Stimulated activated memory B cell treated with anti-CD40 and anti-IgM and Interleukin-4, amounts not matched to agents 10 μg/mL and 1 μg/mL and 100 μg/mL, for 72 hours (primary cell): ENCODE measurements around the gene SELENON.

Experiments
- ATAC-seq: fragments of 150-1000 bp; cut with Tn5 transposase; 2 replicates; pipeline ENCODE4 v1.10.0; 2021
- H3K27ac Mint-ChIP-seq: one replicate; pipeline ENCODE4 v1.8.0; 2022; ENCODE audit warnings: mild to moderate bottlenecking, mixed read lengths
- H3K27me3 Mint-ChIP-seq: one replicate; pipeline ENCODE4 v1.8.0; 2022; ENCODE audit warnings: mixed read lengths
- H3K36me3 Mint-ChIP-seq: one replicate; pipeline ENCODE4 v1.8.0; 2022; ENCODE audit warnings: mixed read lengths
- H3K4me1 Mint-ChIP-seq: one replicate; pipeline ENCODE4 v1.8.0; 2022; ENCODE audit warnings: mixed read lengths
- H3K4me3 Mint-ChIP-seq: one replicate; pipeline ENCODE4 v1.8.0; 2022; ENCODE audit warnings: mild to moderate bottlenecking, moderate library complexity, mixed read lengths
- H3K9me3 Mint-ChIP-seq: one replicate; pipeline ENCODE4 v1.8.0; 2022; ENCODE audit warnings: mixed read lengths

SELENON gene

DNA sequence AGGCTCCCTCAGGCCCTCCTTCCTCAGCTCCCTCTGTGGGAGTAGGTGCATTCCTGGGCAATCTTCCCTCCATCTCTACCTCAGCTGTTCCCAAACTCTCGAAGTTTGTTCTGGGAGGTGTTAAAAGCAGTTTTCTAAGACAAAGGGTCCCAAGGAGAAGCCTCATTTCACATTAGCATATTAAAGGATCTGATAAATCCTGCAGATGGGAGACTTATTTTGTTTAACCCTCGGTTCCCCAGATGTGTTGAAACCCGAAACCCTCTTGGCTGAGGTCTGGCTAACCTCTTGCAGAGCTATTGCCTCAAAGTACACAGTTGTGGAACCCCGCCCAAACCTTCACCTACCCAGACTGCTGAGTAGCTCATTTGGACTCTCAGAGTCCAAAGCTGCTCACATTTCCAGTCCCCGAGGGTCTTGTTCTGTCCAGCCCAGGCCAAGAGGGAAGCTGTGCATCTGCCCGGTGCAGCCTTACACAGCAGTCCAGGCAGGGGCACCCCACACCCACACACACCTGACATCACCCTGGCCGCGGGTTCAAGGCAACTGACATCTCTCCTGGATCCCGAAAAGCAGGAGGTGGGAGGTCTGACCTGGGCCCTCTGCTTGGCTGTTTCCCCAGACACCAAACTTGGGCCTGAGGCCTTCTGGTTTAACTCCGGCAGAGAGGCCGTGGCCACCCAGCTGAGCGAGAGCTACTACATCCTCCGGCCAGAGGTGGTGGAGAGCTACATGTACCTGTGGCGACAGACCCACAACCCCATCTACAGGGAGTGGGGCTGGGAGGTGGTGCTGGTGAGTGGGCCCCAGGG, 19.5 kb upstream of the SELENON start:
- Mint-ChIP-seq H3K27me3 (peaks cover 15% of the 10 kb centered on the region), H3K4me3 (no peak overlapping the region), H3K27ac (no peak overlapping the region), H3K9me3 (no peaks in the 10 kb centered on the region), H3K36me3 (no peaks in the 10 kb centered on the region), H3K4me1 (peaks cover 20% of the 10 kb centered on the region)
- ATAC-seq = no peak

DNA sequence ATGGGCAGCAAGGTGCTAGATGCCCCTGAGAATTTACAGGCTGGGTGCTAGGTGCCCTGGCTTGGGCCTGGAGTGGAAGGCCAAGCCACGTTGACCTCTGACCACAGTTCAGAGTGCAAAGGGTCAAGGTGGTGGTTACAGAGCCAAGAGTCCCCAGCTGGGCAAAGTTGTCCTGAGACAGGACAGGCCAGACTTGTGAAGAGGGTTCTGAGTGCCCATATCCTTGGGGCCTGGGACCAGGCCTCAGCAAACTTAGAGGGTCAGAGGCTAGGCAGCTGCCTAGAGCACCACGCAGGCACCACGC, 18.9 kb upstream of the SELENON start:
- H3K36me3 Mint-ChIP-seq = no peaks in the 10 kb centered on the region
- no peak overlapping the region for H3K4me3 Mint-ChIP-seq
- H3K4me1 Mint-ChIP-seq = peaks cover 17% of the 10 kb centered on the region
- no peaks in the 10 kb centered on the region for H3K9me3 Mint-ChIP-seq
- no peak for ATAC-seq
- H3K27me3 Mint-ChIP-seq = peaks cover 15% of the 10 kb centered on the region
- no peak overlapping the region for H3K27ac Mint-ChIP-seq

DNA sequence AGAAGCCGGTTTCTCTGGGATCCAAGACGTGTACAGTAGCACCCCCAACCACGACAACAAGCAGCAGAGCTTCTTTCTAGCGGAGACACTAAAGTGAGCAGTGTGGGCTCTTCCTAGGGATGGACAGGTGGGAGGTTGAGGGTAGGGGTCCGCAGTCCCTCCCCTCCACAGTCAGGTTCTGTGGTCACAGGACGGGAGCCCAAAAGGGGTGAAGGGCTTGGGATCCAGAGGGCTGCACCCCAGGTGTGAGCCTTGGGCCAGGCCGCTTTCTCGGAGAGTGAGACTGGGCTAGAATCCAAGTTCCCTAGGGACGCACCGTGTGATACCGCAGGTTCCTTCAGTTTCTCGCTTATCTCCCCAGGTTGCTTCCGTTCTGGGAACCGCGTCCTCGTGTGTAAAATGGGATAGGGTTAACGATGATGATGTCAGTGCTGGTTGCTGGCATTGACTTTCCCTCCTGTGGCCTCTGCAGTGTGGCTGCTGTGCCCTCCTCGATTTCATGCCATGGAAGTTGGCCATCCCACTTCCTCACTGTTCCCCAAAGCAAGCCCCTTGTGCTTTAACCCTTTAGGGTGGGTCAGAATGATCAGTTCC, 17.3 kb upstream of the SELENON start:
- Mint-ChIP-seq H3K27ac (no peak overlapping the region), H3K4me3 (no peak overlapping the region), H3K27me3 (peaks cover 15% of the 10 kb centered on the region), H3K9me3 (no peaks in the 10 kb centered on the region), H3K4me1 (peaks cover 12% of the 10 kb centered on the region), H3K36me3 (no peaks in the 10 kb centered on the region)
- no peak for ATAC-seq

- no peak overlapping the region for H3K4me3 Mint-ChIP-seq
- H3K9me3 Mint-ChIP-seq = no peaks in the 10 kb centered on the region
- no peaks in the 10 kb centered on the region for H3K36me3 Mint-ChIP-seq
- ATAC-seq = no peak
- H3K27me3 Mint-ChIP-seq = peaks cover 15% of the 10 kb centered on the region
- no peaks in the 10 kb centered on the region for H3K4me1 Mint-ChIP-seq
- no peak overlapping the region for H3K27ac Mint-ChIP-seq
Measured at GRCh38 chr1:25784575-25785051, 15.4 kb upstream of the SELENON start.

DNA sequence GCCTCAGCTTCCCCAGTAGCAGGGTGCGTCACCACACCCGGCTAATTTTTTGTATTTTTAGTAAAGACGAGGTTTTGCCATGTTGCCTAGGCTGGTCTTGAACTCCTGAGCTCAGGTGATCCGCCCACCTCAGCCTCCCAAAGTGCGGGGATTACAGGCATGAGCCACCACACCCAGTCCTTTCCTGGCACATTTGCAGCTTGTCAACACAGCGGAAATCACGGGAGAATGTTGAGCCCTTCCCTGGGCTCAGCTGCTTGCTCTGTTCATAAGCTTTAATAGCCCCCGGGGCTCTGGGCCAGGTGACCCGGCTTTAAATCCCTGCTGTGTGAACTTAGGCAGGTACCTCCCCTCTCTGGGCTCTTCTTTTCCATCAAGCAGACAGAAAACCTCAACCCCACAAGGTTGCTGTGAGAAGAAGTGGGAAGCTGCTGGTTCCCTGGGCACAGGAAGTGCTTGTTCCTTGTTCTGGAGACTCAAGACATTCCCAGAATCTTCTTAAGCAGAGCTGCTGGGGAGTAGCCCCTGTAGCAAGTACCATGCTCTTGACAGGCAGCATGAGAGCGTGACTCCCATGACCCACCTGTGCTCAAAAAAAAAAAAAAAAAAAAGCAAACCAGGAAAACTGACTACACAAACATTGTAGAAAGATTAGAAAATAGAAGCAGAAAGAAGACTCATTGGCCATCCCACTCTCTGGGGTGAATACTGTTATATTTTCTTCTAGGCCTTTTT, 14.5 kb upstream of the SELENON start:
- peaks cover 15% of the 10 kb centered on the region for H3K27me3 Mint-ChIP-seq
- no peaks in the 10 kb centered on the region for H3K36me3 Mint-ChIP-seq
- no peaks in the 10 kb centered on the region for H3K4me1 Mint-ChIP-seq
- no peak overlapping the region for H3K4me3 Mint-ChIP-seq
- ATAC-seq = no peak
- H3K9me3 Mint-ChIP-seq = no peaks in the 10 kb centered on the region
- H3K27ac Mint-ChIP-seq = no peak overlapping the region

GRCh38 chr1:25786887-25787759, 12.9 kb upstream of the SELENON start:
- H3K36me3 Mint-ChIP-seq = no peaks in the 10 kb centered on the region
- no peak overlapping the region for H3K4me3 Mint-ChIP-seq
- no peaks in the 10 kb centered on the region for H3K4me1 Mint-ChIP-seq
- no peak overlapping the region for H3K27ac Mint-ChIP-seq
- ATAC-seq = no peak
- peaks cover 9% of the 10 kb centered on the region for H3K27me3 Mint-ChIP-seq
- no peaks in the 10 kb centered on the region for H3K9me3 Mint-ChIP-seq

GRCh38 chr1:25787760-25788166, 12.2 kb upstream of the SELENON start:
- Mint-ChIP-seq H3K9me3 (no peaks in the 10 kb centered on the region), H3K4me1 (no peaks in the 10 kb centered on the region), H3K27me3 (peaks cover 3% of the 10 kb centered on the region), H3K36me3 (no peaks in the 10 kb centered on the region), H3K4me3 (no peak overlapping the region), H3K27ac (no peak overlapping the region)
- no peak for ATAC-seq

- no peaks in the 10 kb centered on the region for H3K9me3 Mint-ChIP-seq
- H3K4me3 Mint-ChIP-seq = no peak overlapping the region
- no peak for ATAC-seq
- no peaks in the 10 kb centered on the region for H3K36me3 Mint-ChIP-seq
- H3K27me3 Mint-ChIP-seq = no peaks in the 10 kb centered on the region
- no peaks in the 10 kb centered on the region for H3K4me1 Mint-ChIP-seq
- H3K27ac Mint-ChIP-seq = no peak overlapping the region
Measured at GRCh38 chr1:25790472-25790871, 9.5 kb upstream of the SELENON start.

DNA sequence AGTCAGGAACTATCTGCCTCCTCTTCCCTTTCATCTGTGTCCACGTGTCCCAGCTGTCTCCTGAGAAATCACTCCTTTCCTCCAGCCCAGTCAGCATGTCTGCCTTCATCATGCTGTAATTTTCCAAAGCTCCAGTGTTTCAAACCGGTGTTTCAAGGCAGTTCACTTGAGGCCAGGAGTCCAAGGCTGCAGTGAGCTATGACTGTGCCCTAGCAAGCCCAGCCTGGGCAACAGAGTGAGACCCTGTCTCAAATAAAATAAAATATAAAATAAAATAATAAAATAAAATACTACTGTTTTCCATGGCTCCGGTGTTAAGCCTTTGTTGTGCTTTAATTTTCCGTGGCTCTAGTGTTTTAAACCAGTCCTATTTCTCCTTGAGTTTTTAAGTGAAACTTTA, 7.9 kb upstream of the SELENON start:
- no peaks in the 10 kb centered on the region for H3K36me3 Mint-ChIP-seq
- H3K4me3 Mint-ChIP-seq = no peak overlapping the region
- no peaks in the 10 kb centered on the region for H3K27me3 Mint-ChIP-seq
- ATAC-seq = no peak
- H3K4me1 Mint-ChIP-seq = peaks cover 10% of the 10 kb centered on the region
- no peaks in the 10 kb centered on the region for H3K9me3 Mint-ChIP-seq
- H3K27ac Mint-ChIP-seq = no peak overlapping the region

DNA sequence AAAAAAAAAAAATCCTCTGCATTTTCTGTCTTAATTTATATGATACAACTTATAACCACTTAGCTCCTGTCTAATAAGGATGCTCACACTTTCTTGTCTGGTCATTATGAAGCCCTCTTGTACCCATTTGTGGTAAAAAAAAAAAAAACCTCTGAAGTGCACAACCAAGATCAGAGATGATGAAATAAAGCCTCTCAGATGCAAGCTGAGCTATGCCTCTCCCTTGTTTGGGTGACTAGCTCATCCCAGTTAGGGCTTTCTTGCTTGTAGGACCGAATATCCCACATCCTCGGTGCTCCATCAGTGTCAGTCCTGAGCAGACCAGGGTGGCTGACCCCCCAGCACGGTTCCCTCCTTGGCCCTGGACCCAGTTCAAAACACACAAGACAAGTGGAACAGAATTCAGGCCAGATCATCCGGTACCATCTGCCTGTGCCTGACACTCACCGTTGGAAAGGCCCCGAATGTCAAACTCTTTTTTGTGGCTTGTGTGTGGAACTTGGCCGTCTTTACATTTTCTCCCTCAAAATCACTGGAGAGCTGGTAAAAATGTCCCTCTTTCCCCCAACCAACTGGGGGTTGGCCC, 6.3 kb upstream of the SELENON start:
- ATAC-seq = no peak
- no peak overlapping the region for H3K27ac Mint-ChIP-seq
- H3K4me1 Mint-ChIP-seq = peaks cover 17% of the 10 kb centered on the region
- H3K9me3 Mint-ChIP-seq = no peaks in the 10 kb centered on the region
- H3K4me3 Mint-ChIP-seq = no peak overlapping the region
- H3K27me3 Mint-ChIP-seq = no peaks in the 10 kb centered on the region
- H3K36me3 Mint-ChIP-seq = no peaks in the 10 kb centered on the region

GRCh38 chr1:25794325-25794724, 5.7 kb upstream of the SELENON start:
- no peak overlapping the region for H3K27ac Mint-ChIP-seq
- H3K4me1 Mint-ChIP-seq = peaks cover 17% of the 10 kb centered on the region
- no peak for ATAC-seq
- H3K4me3 Mint-ChIP-seq = no peak overlapping the region
- no peaks in the 10 kb centered on the region for H3K27me3 Mint-ChIP-seq
- no peaks in the 10 kb centered on the region for H3K9me3 Mint-ChIP-seq
- no peaks in the 10 kb centered on the region for H3K36me3 Mint-ChIP-seq

DNA sequence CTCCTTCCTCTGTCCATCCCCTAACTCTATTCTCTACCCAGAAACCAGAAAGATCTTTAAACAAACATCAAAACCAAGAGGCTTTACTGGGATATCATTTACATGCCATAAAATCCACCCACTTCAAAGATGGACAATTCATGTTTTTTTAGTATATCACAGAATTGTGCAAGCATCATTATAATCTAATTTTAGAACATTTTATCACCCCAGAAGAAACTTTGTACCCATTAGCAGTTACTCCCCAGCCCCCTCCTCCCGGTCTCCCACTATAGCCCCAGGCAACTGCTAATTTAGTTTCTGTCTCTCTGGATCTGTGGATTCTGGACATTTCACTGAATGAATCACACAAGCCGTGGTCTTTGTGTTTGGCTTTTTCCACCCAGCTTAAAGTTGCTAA, 4.8 kb upstream of the SELENON start:
- H3K27me3 Mint-ChIP-seq = no peaks in the 10 kb centered on the region
- peaks cover 21% of the 10 kb centered on the region for H3K4me1 Mint-ChIP-seq
- no peak overlapping the region for H3K27ac Mint-ChIP-seq
- no peak overlapping the region for H3K4me3 Mint-ChIP-seq
- H3K36me3 Mint-ChIP-seq = no peaks in the 10 kb centered on the region
- no peak for ATAC-seq
- H3K9me3 Mint-ChIP-seq = no peaks in the 10 kb centered on the region

DNA sequence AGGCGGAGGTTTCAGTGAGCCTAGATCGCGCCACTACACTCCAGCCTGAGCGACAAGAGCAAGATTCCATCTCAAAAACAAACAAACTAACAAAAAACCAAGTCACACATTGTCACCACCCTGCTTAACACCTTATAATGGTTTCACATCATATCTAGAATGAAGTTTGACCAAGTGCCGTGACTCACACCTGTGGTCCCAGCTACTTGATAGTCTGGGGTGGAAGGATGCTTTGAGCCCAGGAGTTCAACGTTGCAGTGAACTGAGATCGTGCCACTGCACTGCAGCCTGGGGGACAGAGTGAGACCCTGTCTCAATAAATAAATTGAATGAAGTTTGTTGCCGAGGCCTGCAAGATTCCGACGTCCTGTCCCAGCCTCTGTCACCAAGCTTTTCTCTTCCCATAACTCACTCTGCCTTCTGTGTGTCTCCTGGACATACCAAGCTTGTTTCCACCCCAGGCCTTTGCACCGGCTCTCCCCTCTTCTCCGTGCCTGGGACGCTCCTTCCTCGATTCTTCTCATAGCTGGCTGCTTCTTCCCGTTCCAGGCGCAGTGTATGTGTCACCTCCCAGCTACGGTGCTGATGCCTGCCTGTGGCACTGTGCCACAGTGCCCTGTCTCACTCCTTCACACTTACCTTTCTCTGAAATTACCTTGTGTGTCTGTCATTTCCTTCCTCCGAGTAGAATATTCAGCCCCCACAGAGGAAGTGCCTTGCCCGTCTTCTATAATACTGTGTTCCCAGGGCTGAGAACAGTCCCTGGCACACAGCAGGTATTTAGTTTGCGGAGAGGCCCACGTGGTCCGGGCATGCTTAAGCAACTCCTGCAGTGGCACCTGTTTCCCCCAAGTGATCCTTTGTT, 3.8 kb upstream of the SELENON start:
- Mint-ChIP-seq H3K27me3 (no peaks in the 10 kb centered on the region), H3K36me3 (no peaks in the 10 kb centered on the region), H3K4me1 (peaks cover 31% of the 10 kb centered on the region), H3K27ac (peak overlapping the region; percentile 4), H3K9me3 (no peaks in the 10 kb centered on the region), H3K4me3 (no peak overlapping the region)
- ATAC-seq = no peak

DNA sequence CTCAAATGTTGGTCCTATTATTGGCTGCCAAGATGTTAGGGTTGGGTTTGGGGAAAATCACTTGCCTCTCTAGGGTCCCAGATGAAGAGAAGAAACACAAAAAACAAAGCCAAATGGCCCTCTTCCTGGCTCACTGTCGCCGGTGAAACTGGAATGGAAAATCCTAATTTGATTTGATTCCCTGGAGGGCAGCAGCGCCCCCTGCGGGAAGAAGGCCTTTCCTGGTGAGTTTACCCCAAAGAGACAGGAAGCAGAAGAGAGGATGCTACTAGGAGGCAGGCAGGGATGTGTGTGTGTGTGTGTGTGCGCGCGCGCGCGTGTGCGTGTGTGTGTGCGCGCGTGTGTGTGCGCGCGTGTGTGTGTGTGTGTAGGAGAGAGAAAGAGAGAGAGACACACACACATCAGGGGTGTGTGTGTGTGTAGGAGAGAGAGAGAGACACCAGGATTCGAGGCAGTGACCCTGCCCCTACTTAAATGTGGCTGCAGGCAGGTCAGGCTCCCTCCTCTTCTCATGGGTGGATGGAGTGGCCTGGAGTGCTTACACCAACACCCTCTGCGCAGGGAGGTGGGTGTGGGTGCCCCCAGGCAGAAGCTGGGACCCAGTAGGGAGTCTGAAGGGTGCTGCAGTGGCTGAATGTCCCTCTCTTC, 3.1 kb upstream of the SELENON start:
- H3K36me3 Mint-ChIP-seq = no peaks in the 10 kb centered on the region
- peaks cover 32% of the 10 kb centered on the region for H3K4me1 Mint-ChIP-seq
- ATAC-seq = peak; percentile 55
- H3K27ac Mint-ChIP-seq = peak overlapping the region; percentile 4
- no peaks in the 10 kb centered on the region for H3K27me3 Mint-ChIP-seq
- H3K9me3 Mint-ChIP-seq = no peaks in the 10 kb centered on the region
- no peak overlapping the region for H3K4me3 Mint-ChIP-seq
